Spleen (tissue), 11 donors: ENCODE data around the gene SULT1B1. TPM values are rescaled to one million over a fixed set of nuclear protein-coding genes. Genes with fewer than 3 reads are reported as not detected.

Experiments
- DNase-seq: peaks from one replicate; pipeline ENCODE4 v3.0.0-alpha.2; 2020
- H3K27ac ChIP-seq, 8 donors: fragments of 200-600 bp; sonication (generic) in 7 of 8; 1 replicate in 4 of 8; 2 replicates in 4 of 8; pipeline versions ENCODE4 v1.5.0 to v1.8.0; 2016 to 2021; ENCODE audit warnings: inconsistent platforms in 4 of 8, mild to moderate bottlenecking in 4 of 8, moderate library complexity in 1 of 8
- H3K27me3 ChIP-seq, 7 donors: fragments of 200-600 bp; sonication (generic) in 6 of 7; replicated peaks in 1 of 7; 1 replicate in 4 of 7; 2 replicates in 3 of 7; pipeline versions ENCODE4 v1.5.0 to v1.8.0; 2016 to 2021; ENCODE audit warnings: inconsistent platforms in 3 of 7, mild to moderate bottlenecking in 1 of 7
- H3K36me3 ChIP-seq, 6 donors: fragments of 200-600 bp; sonication (generic) in 5 of 6; 1 replicate in 4 of 6; 2 replicates in 2 of 6; pipeline versions ENCODE4 v1.5.0 to v1.8.0; 2016 to 2021; ENCODE audit warnings: inconsistent platforms in 2 of 6
- H3K4me1 ChIP-seq, 6 donors: fragments of 200-600 bp; sonication (generic) in 5 of 6; 1 replicate in 3 of 6; 2 replicates in 3 of 6; pipeline versions ENCODE4 v1.5.0 to v1.8.0; 2016 to 2021; ENCODE audit warnings: inconsistent platforms in 3 of 6
- H3K4me3 ChIP-seq, 8 donors: fragments of 200-600 bp; sonication (generic) in 7 of 8; 1 replicate in 4 of 8; 2 replicates in 4 of 8; pipeline versions ENCODE4 v1.5.0 to v1.8.0; 2016 to 2021; ENCODE audit warnings: inconsistent platforms in 4 of 8, mild to moderate bottlenecking in 4 of 8, moderate library complexity in 2 of 8
- H3K9me3 ChIP-seq, 8 donors: fragments of 200-600 bp; sonication (generic) in 7 of 8; 1 replicate in 4 of 8; 2 replicates in 4 of 8; pipeline versions ENCODE4 v1.5.0 to v1.8.0; 2016 to 2021; ENCODE audit warnings: inconsistent platforms in 4 of 8
- POLR2A ChIP-seq, 3 donors: fragments of 450-650 bp; IDR thresholded peaks; one replicate each; pipeline ENCODE4 v1.5.1; 2017; ENCODE audit warnings: antibody characterized with exemption in 3 of 3, mild to moderate bottlenecking in 1 of 3
- POLR2AphosphoS5 ChIP-seq, 3 donors: sonication (generic); formaldehyde crosslinking; IDR thresholded peaks; one replicate each; pipeline ENCODE4 v1.5.1; 2017; ENCODE audit warnings: antibody characterized with exemption in 3 of 3
- WGBS, 5 donors: extraction: QIAGEN DNeasy Blood & Tissue Kit in 3 of 5; methylation state at CpG; one replicate each; pipeline versions ENCODE4 v1.1.5 to v1.1.7; 2013 to 2018; 5-methylcytosine and 5-hydroxymethylcytosine counted together
- intact Hi-C: fragments of 100-400 bp; cut with DNase I; formaldehyde crosslinking; loops from one replicate; pipeline ENCODE4 v1.15.0; 2023; ENCODE audit warnings: low total_unique reads
- polyA plus RNA-seq, 3 donors: library from polyadenylated mRNA; stranded (reverse); fragments of 200-250 nt; gene quantifications; one replicate each; pipeline ENCODE4 v1.2.1, GENCODE V29; 2013
- total RNA-seq, 7 donors: library from RNA; depleted of rRNA in 3 of 7; stranded (reverse); fragments of >200 nt in 3 of 7; fragmentation: NEBNext Ultra II Directional in 4 of 7; extraction: Animal tissue kit (Norgen Biotek cat#: 25700) in 4 of 7; gene quantifications; one replicate each; pipeline versions ENCODE4 v1.1.0 to v1.2.1, GENCODE V29; 2016 to 2021
- TF ChIP-seq, protein P1 (sequence below), 11 experiments: fragments of 200-600 bp in 7 of 11; fragments of 450-650 bp in 4 of 11; sonication (generic) in 4 of 11; IDR thresholded peaks in 8 of 11; conservative IDR thresholded peaks in 3 of 11; 1 replicate in 7 of 11; 2 replicates in 4 of 11; pipeline versions ENCODE4 v1.4.0 to v1.8.0; 2016 to 2021; ENCODE audit warnings: antibody characterized with exemption in 11 of 11, inconsistent platforms in 4 of 11, mild to moderate bottlenecking in 1 of 11
- donor health status: healthy with polysubstance abuse.
- donor health status: DM: no; HTN: no; CAD: no; lungs with moderate emphysema.
- donor health status: DM: no; HTN: no; CAD: no.
- donor health status: Bipolar disorder and iron deficiency.
- donor health status: healthy.
- donor health status: DM: no; HTN: no; CAD: no.
- donor health status: DM: yes; HTN: yes; CAD: no.

The SULT1B1 gene
- total and polyA plus RNA-seq, 10 donors = 1.1 to 53.1 (median 21.9) TPM

DNA sequence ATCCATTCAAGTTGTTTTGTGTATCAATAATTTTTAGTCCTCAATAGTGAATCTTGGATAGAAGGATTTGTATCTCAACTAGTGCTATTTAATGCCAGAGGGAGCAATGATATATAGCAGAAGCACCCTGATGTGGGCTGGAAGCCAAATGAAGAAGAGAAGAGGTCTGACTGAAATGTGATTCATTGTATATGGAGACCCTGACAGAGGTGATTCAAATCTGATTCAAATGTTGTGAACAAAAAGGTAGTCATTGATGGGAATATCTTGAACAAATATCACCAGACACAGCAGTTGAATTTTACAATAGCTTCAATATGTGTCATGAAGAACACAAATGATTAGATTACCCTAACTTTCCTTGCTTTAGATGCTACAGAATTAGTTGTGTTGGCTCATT, 27.5 kb upstream of the SULT1B1 start:
- intact Hi-C loops = no loop called here
- Histone ChIP-seq H3K4me1 (no peaks in the 10 kb centered on the region), H3K36me3 (no peaks in the 10 kb centered on the region), H3K27me3 (no peaks in the 10 kb centered on the region), H3K27ac (no peak overlapping the region), H3K4me3 (no peak overlapping the region), H3K9me3 (peaks cover 0 to 11% (median 3%) of the 10 kb centered on the region in 8 donors)
- DNase-seq = no peak
- no peak for TF ChIP-seq POLR2A (IDR thresholded peaks at IDR 0.05)
- TF ChIP-seq, protein P1, sequence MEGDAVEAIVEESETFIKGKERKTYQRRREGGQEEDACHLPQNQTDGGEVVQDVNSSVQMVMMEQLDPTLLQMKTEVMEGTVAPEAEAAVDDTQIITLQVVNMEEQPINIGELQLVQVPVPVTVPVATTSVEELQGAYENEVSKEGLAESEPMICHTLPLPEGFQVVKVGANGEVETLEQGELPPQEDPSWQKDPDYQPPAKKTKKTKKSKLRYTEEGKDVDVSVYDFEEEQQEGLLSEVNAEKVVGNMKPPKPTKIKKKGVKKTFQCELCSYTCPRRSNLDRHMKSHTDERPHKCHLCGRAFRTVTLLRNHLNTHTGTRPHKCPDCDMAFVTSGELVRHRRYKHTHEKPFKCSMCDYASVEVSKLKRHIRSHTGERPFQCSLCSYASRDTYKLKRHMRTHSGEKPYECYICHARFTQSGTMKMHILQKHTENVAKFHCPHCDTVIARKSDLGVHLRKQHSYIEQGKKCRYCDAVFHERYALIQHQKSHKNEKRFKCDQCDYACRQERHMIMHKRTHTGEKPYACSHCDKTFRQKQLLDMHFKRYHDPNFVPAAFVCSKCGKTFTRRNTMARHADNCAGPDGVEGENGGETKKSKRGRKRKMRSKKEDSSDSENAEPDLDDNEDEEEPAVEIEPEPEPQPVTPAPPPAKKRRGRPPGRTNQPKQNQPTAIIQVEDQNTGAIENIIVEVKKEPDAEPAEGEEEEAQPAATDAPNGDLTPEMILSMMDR (IDR thresholded peaks at IDR 0.05 in 8 of 11, conservative IDR thresholded peaks at IDR 0.05 in 3 of 11) = no peak
- TF ChIP-seq POLR2AphosphoS5 (IDR thresholded peaks at IDR 0.05) = no peak

DNA sequence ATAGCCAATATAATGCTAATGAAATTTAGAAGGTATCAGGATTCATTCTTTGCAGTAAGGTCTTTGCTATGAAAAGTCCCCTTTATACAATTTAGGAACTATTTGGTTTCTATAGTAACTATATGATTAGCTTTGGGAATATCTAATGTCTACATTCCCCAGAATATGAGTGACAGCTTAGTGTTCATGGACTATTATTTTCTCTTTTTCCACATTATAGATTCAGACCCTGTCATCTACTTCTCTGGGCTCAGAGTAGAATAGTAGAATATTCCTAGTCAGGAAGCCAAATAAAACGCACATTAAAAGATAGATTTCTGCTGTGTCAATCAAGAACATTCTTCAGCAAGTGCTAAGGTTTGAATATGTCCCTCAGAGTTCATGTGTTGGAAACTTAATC, 26.1 kb upstream of the SULT1B1 start:
- no peak overlapping the region for H3K27ac ChIP-seq
- intact Hi-C loops = no loop called here
- H3K9me3 ChIP-seq = peaks cover 0 to 15% (median 3%) of the 10 kb centered on the region in 8 donors
- H3K36me3 ChIP-seq = no peaks in the 10 kb centered on the region
- no peaks in the 10 kb centered on the region for H3K4me1 ChIP-seq
- 69 to 85% (median 79%) methylated on average over 1 of the region's 1 CpG for WGBS, 5 donors
- DNase-seq = no peak
- no peak for TF ChIP-seq POLR2AphosphoS5 (IDR thresholded peaks at IDR 0.05)
- TF ChIP-seq POLR2A (IDR thresholded peaks at IDR 0.05) = no peak
- TF ChIP-seq, protein P1 (IDR thresholded peaks at IDR 0.05 in 8 of 11, conservative IDR thresholded peaks at IDR 0.05 in 3 of 11) = no peak
- H3K4me3 ChIP-seq = no peak overlapping the region
- no peaks in the 10 kb centered on the region for H3K27me3 ChIP-seq

DNA sequence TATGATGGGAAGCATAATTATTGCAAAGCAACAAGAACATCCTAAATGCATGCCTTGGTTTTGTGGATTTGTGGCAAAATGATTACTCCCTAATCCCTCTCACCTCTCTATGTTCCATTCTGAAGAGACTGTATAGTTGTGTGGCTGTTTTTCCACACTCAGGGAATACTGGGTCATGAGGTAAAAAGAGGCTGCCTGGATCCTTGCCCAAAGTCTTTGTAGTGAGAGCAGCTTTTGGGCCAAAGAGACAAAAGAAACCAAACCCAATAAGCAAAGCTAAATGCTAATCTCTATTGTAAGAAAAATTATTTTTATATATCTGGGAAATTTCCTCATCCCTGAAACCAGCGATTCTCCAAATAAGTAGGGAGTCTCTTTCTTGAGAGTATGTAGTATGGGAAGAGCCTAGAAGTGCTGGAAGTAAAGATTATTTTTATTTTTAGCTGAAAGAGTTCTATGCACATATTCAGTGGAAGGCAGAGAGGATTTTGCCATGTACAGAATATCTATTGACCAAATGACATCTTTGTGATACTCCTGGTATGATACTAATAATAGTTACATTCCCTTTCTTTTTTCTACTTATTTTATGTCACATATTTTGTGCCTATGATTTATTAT, 24.9 kb upstream of the SULT1B1 start:
- DNase-seq = no peak
- H3K4me1 ChIP-seq = no peaks in the 10 kb centered on the region
- no peak overlapping the region for H3K27ac ChIP-seq
- no peak overlapping the region for H3K4me3 ChIP-seq
- peaks cover 0 to 15% (median 3%) of the 10 kb centered on the region in 8 donors for H3K9me3 ChIP-seq
- TF ChIP-seq, protein P1 (IDR thresholded peaks at IDR 0.05 in 8 of 11, conservative IDR thresholded peaks at IDR 0.05 in 3 of 11) = no peak
- TF ChIP-seq POLR2AphosphoS5 (IDR thresholded peaks at IDR 0.05) (no peak), POLR2A (IDR thresholded peaks at IDR 0.05) (no peak)
- H3K27me3 ChIP-seq = no peaks in the 10 kb centered on the region
- 84 to 92% (median 89%) methylated on average over 1 of the region's 1 CpG for WGBS, 5 donors
- no peaks in the 10 kb centered on the region for H3K36me3 ChIP-seq
- intact Hi-C loops = no loop called here

DNA sequence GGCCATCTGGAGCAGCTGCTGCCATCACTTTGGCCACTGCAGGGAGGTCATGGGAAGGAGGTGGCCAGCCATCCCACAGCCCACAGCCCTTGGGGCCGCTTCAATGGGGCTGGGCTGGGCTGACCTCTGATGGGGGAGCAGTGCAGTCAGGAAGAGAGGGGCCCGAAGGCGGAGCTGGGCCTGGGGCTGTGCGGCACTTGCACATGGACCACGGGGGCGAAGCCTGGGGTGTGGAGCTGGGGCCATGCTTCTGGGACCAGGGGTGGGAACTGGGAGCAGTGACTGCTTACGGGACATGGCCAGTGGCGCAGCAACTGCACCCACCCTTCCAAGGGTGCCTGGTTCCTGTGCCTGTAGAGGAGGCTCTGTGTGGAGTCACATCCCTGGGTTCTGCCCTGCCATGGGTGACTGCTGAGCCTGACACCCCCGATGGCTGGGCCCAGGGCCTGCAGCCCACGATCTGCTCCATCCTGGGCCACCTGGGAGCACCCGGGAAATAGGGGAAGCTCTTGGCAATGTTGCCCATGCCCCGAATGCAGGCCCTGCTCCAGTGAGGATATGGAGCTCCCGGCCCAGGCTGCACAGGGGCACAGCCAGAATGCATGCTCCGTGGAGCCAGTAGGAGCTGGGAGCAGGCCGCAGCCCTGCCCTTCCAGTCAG, 22.4 kb upstream of the SULT1B1 start:
- WGBS, 5 donors = 87 to 97% (median 89%) methylated on average over 10 to 15 of the region's 15 CpGs
- Histone ChIP-seq H3K27me3 (no peaks in the 10 kb centered on the region), H3K36me3 (no peaks in the 10 kb centered on the region), H3K4me3 (no peak overlapping the region), H3K27ac (no peak overlapping the region), H3K9me3 (peaks cover 0 to 15% (median 3%) of the 10 kb centered on the region in 8 donors), H3K4me1 (no peaks in the 10 kb centered on the region)
- intact Hi-C loops = no loop called here
- TF ChIP-seq, protein P1 (IDR thresholded peaks at IDR 0.05 in 8 of 11, conservative IDR thresholded peaks at IDR 0.05 in 3 of 11) = no peak
- TF ChIP-seq POLR2A (IDR thresholded peaks at IDR 0.05) = no peak
- no peak for TF ChIP-seq POLR2AphosphoS5 (IDR thresholded peaks at IDR 0.05)
- DNase-seq = no peak
